Measurements from ENCODE around the gene SNX8. TPM values are rescaled to one million over a fixed set of nuclear protein-coding genes. Genes with fewer than 3 reads are reported as not detected.

Gene SNX8
- total and polyA plus RNA-seq, 7 experiments from 2014 or later, result 4.7 to 31.5 (median 9.4) TPM

GRCh38 chr7:2299131-2299829 is 15.0 kb downstream of the SNX8 start:
- peaks cover 0 to 11% (median 0%) of the 10 kb centered on the region in 7 donors for H3K4me1 Mint-ChIP-seq
- Histone ChIP-seq H3K27me3 (ENCODE audit: control insufficient read depth in 2 of 2, insufficient read depth in 2 of 2, low read length in 2 of 2) (no peaks in the 10 kb centered on the region), H3K27ac (ENCODE audit: low read depth, low read length) (no peak overlapping the region), H3K36me3 (ENCODE audit: control insufficient read depth in 2 of 3, insufficient read depth in 3 of 3, low read length in 3 of 3) (no peaks in the 10 kb centered on the region), H3K4me1 (ENCODE audit: control insufficient read depth in 2 of 2, insufficient read depth in 2 of 2, low read length in 2 of 2) (no peaks in the 10 kb centered on the region), H3K9me3 (ENCODE audit: control insufficient read depth in 2 of 3, low read length in 3 of 3) (no peaks in the 10 kb centered on the region), H3K4me3 (ENCODE audit: low read length) (no peak overlapping the region)
- H3K36me3 Mint-ChIP-seq, result no peaks in the 10 kb centered on the region
- no peak overlapping the region for H3K4me3 Mint-ChIP-seq
- no peak overlapping the region for H3K27ac Mint-ChIP-seq
- ChIA-PET CTCF (no interaction called here), POLR2A (no interaction called here)
- H3K27me3 Mint-ChIP-seq, result no peaks in the 10 kb centered on the region
- ATAC-seq, result peak; percentile 34
- DNase-seq, result peak in 1 of 9 donors; percentile 34
- intact Hi-C loops (cut with micrococcal nuclease), result no loop called here
- peaks cover 0 to 3% (median 0%) of the 10 kb centered on the region in 11 donors for H3K9me3 Mint-ChIP-seq

- ChIA-PET POLR2A (no interaction called here), CTCF (no interaction called here)
- Mint-ChIP-seq H3K4me1 (peaks cover 0 to 11% (median 0%) of the 10 kb centered on the region in 7 donors), H3K27me3 (no peaks in the 10 kb centered on the region), H3K27ac (no peak overlapping the region), H3K9me3 (peaks cover 0 to 4% (median 0%) of the 10 kb centered on the region in 11 donors), H3K4me3 (no peak overlapping the region), H3K36me3 (no peaks in the 10 kb centered on the region)
- DNase-seq (no peak), ATAC-seq (no peak)
- H3K4me1 ChIP-seq (ENCODE audit: control insufficient read depth in 2 of 2, insufficient read depth in 2 of 2, low read length in 2 of 2), result no peaks in the 10 kb centered on the region
- H3K27ac ChIP-seq (ENCODE audit: low read depth, low read length), result no peak overlapping the region
- H3K9me3 ChIP-seq (ENCODE audit: control insufficient read depth in 2 of 3, low read length in 3 of 3), result no peaks in the 10 kb centered on the region
- H3K27me3 ChIP-seq (ENCODE audit: control insufficient read depth in 2 of 2, insufficient read depth in 2 of 2, low read length in 2 of 2), result no peaks in the 10 kb centered on the region
- intact Hi-C loops (cut with micrococcal nuclease), result no loop called here
- H3K36me3 ChIP-seq (ENCODE audit: control insufficient read depth in 2 of 3, insufficient read depth in 3 of 3, low read length in 3 of 3), result no peaks in the 10 kb centered on the region
- no peak overlapping the region for H3K4me3 ChIP-seq (ENCODE audit: low read length)
Measured at GRCh38 chr7:2296832-2297231, 17.4 kb downstream of the SNX8 start.

DNA sequence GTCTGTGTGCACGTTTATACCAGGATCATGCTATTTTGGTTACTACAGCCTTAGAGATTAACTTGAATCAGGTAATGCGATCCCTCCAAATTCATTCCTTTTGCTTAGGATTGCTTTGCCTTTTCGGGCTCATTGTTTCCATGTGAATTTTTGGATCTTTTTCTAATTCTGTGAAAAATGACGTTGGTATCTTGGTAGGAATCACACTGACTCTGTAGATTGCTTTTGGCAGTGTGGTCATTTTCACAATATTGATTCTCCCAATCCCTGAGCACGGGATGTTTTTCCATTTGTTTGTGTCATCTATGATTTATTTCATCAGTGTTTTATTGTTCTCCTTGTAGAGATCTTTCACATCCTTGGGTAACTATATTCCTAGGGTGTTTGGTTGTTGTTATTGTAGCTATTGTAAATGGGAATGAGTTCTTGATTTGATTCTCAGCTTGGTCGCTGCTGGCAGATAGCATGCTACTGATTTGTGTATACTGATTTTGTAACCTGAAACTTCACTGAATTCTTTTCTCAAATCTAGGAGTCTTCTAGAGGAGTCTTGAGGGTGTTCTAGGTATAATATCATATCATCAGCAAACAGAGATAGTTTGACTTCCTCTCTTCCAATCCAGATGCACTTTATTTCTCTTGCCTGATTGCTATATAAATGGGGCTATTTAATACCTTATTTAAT is 18.2 kb downstream of the SNX8 start:
- no peak overlapping the region for H3K4me3 Mint-ChIP-seq
- ChIA-PET CTCF (no interaction called here), POLR2A (no interaction called here)
- no peaks in the 10 kb centered on the region for H3K4me1 ChIP-seq (ENCODE audit: control insufficient read depth in 2 of 2, insufficient read depth in 2 of 2, low read length in 2 of 2)
- DNase-seq, result no peak
- no peaks in the 10 kb centered on the region for H3K36me3 Mint-ChIP-seq
- no peaks in the 10 kb centered on the region for H3K36me3 ChIP-seq (ENCODE audit: control insufficient read depth in 2 of 3, insufficient read depth in 3 of 3, low read length in 3 of 3)
- no peak overlapping the region for H3K27ac ChIP-seq (ENCODE audit: low read depth, low read length)
- H3K9me3 Mint-ChIP-seq, result peaks cover 0 to 1% (median 0%) of the 10 kb centered on the region in 11 donors
- H3K27ac Mint-ChIP-seq, result peak overlapping the region in 1 of 9 donors; percentile 31
- intact Hi-C loops (cut with micrococcal nuclease), result no loop called here
- peaks cover 0 to 13% (median 0%) of the 10 kb centered on the region in 7 donors for H3K4me1 Mint-ChIP-seq
- H3K27me3 ChIP-seq (ENCODE audit: control insufficient read depth in 2 of 2, insufficient read depth in 2 of 2, low read length in 2 of 2), result no peaks in the 10 kb centered on the region
- no peak overlapping the region for H3K4me3 ChIP-seq (ENCODE audit: low read length)
- ATAC-seq, result no peak
- no peaks in the 10 kb centered on the region for H3K27me3 Mint-ChIP-seq
- H3K9me3 ChIP-seq (ENCODE audit: control insufficient read depth in 2 of 3, low read length in 3 of 3), result no peaks in the 10 kb centered on the region

DNA sequence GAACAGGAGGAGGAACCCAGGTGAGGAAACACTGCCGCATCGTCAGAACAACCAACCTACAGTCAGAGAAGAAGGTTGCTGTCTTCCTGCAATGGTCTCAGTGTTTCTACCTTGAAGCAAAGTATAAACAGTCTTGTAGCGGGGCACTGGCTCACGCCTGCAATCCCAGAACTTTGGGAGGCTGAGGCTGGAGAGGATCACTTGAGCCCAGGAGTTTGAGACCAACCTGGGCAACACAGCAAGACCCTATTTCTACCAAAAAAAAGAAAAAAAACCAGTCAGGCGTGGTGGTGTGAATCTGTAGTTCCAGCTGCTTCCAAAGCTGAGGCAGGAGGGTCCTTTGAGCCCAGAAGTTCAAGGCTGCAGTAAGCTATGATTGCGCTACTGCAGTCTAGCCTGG is 23.4 kb downstream of the SNX8 start:
- no peak for DNase-seq
- H3K36me3 Mint-ChIP-seq, result peaks cover 0 to 4% (median 3%) of the 10 kb centered on the region in 5 donors
- Histone ChIP-seq H3K9me3 (ENCODE audit: control insufficient read depth in 2 of 3, low read length in 3 of 3) (no peaks in the 10 kb centered on the region), H3K4me3 (ENCODE audit: low read length) (no peak overlapping the region), H3K27ac (ENCODE audit: low read depth, low read length) (no peak overlapping the region), H3K4me1 (ENCODE audit: control insufficient read depth in 2 of 2, insufficient read depth in 2 of 2, low read length in 2 of 2) (no peaks in the 10 kb centered on the region), H3K27me3 (ENCODE audit: control insufficient read depth in 2 of 2, insufficient read depth in 2 of 2, low read length in 2 of 2) (no peaks in the 10 kb centered on the region), H3K36me3 (ENCODE audit: control insufficient read depth in 2 of 3, insufficient read depth in 3 of 3, low read length in 3 of 3) (no peaks in the 10 kb centered on the region)
- peaks cover 0 to 1% (median 0%) of the 10 kb centered on the region in 11 donors for H3K9me3 Mint-ChIP-seq
- H3K27me3 Mint-ChIP-seq, result no peaks in the 10 kb centered on the region
- H3K27ac Mint-ChIP-seq, result no peak overlapping the region
- H3K4me1 Mint-ChIP-seq, result peaks cover 0 to 3% (median 0%) of the 10 kb centered on the region in 7 donors
- no peak for ATAC-seq
- POLR2A ChIA-PET, result no interaction called here
- CTCF ChIA-PET, result no interaction called here
- no peak overlapping the region for H3K4me3 Mint-ChIP-seq
- intact Hi-C loops (cut with micrococcal nuclease), result no loop called here

DNA sequence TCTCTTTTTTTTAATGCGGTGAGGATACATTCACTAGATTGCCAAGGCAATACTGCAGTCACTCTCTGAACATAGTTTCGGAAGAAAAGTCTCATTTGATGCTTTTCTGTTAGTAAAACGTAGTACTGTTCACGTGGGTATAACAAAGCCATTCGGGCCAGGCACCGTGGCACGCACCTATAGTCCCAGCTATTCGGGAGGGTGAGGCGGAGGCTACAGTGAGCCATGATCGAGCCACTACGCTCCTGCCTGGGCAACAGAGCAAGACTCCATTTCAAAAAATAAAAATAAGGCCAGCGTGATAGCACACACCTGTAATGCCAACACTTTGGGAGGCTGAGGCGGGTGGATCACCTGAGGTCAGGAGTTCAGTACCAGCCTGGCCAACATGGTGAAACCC is 24.6 kb downstream of the SNX8 start:
- POLR2A ChIA-PET, result no interaction called here
- no peak overlapping the region for H3K4me3 Mint-ChIP-seq

DNA sequence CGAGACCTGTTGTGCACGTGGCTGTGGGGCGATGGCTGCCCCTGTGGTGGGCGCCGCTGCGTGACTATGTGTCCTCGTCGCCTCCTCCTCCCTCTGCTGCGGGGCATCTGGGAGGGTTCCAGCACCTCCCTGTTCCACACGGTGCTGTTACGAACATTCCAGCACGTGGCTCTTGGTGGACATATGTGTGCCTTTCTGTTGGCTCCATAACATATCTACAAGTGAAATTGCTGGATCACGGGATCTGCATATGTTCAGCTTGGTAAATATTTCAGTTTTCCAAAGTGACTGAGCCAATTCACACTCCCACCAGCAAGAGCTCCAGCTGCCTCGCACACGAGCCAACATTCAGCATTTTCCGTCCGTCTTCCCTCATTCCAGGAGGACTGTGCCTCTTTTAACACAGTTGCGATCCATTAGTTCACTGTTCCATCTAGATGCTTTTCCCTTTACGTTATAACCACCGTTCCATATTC is 25.1 kb downstream of the SNX8 start:
- DNase-seq (no peak), ATAC-seq (no peak)
- no peak overlapping the region for H3K4me3 Mint-ChIP-seq
- H3K27me3 ChIP-seq (ENCODE audit: control insufficient read depth in 2 of 2, insufficient read depth in 2 of 2, low read length in 2 of 2), result no peaks in the 10 kb centered on the region
- ChIA-PET CTCF (no interaction called here), POLR2A (no interaction called here)
- no peak overlapping the region for H3K27ac ChIP-seq (ENCODE audit: low read depth, low read length)
- no peaks in the 10 kb centered on the region for H3K27me3 Mint-ChIP-seq
- H3K4me3 ChIP-seq (ENCODE audit: low read length), result no peak overlapping the region
- H3K36me3 Mint-ChIP-seq, result peaks cover 0 to 4% (median 3%) of the 10 kb centered on the region in 5 donors
- H3K9me3 ChIP-seq (ENCODE audit: control insufficient read depth in 2 of 3, low read length in 3 of 3), result no peaks in the 10 kb centered on the region
- intact Hi-C loops (cut with micrococcal nuclease), result no loop called here
- no peak overlapping the region for H3K27ac Mint-ChIP-seq
- no peaks in the 10 kb centered on the region for H3K4me1 ChIP-seq (ENCODE audit: control insufficient read depth in 2 of 2, insufficient read depth in 2 of 2, low read length in 2 of 2)
- peaks cover 0 to 3% (median 0%) of the 10 kb centered on the region in 7 donors for H3K4me1 Mint-ChIP-seq
- H3K9me3 Mint-ChIP-seq, result peaks cover 0 to 1% (median 0%) of the 10 kb centered on the region in 11 donors
- H3K36me3 ChIP-seq (ENCODE audit: control insufficient read depth in 2 of 3, insufficient read depth in 3 of 3, low read length in 3 of 3), result no peaks in the 10 kb centered on the region

More for the DNA sequence above, 24.6 kb downstream of the SNX8 start:
- intact Hi-C loops (cut with micrococcal nuclease), result no loop called here
- Histone ChIP-seq H3K4me3 (ENCODE audit: low read length) (no peak overlapping the region), H3K27ac (ENCODE audit: low read depth, low read length) (no peak overlapping the region), H3K27me3 (ENCODE audit: control insufficient read depth in 2 of 2, insufficient read depth in 2 of 2, low read length in 2 of 2) (no peaks in the 10 kb centered on the region), H3K9me3 (ENCODE audit: control insufficient read depth in 2 of 3, low read length in 3 of 3) (no peaks in the 10 kb centered on the region), H3K36me3 (ENCODE audit: control insufficient read depth in 2 of 3, insufficient read depth in 3 of 3, low read length in 3 of 3) (no peaks in the 10 kb centered on the region), H3K4me1 (ENCODE audit: control insufficient read depth in 2 of 2, insufficient read depth in 2 of 2, low read length in 2 of 2) (no peaks in the 10 kb centered on the region)
- CTCF ChIA-PET, result no interaction called here
- H3K4me1 Mint-ChIP-seq, result peaks cover 0 to 3% (median 0%) of the 10 kb centered on the region in 7 donors
- no peak overlapping the region for H3K27ac Mint-ChIP-seq
- H3K9me3 Mint-ChIP-seq, result peaks cover 0 to 1% (median 0%) of the 10 kb centered on the region in 11 donors
- H3K36me3 Mint-ChIP-seq, result peaks cover 0 to 4% (median 3%) of the 10 kb centered on the region in 5 donors
- ATAC-seq, result no peak
- DNase-seq, result no peak
- H3K27me3 Mint-ChIP-seq, result no peaks in the 10 kb centered on the region
